ENCODE measurements around the gene IFIT1B. TPM values are rescaled to one million over a fixed set of nuclear protein-coding genes. Genes with fewer than 3 reads are reported as not detected.

The IFIT1B gene
- total RNA-seq, 3 donors from 2014 or later, result not detected

GRCh38 chr10:89379103-89379502 is 1.2 kb downstream of the IFIT1B start:
- intact Hi-C loops (cut with DNase I, micrococcal nuclease), result no loop called here
- no peak overlapping the region for H3K4me3 ChIP-seq
- H3K36me3 ChIP-seq (ENCODE audit: low read depth), result no peaks in the 10 kb centered on the region
- peaks cover 11% of the 10 kb centered on the region for H3K4me1 ChIP-seq (ENCODE audit: low read depth)
- no peaks in the 10 kb centered on the region for H3K9me3 ChIP-seq
- TF ChIP-seq CTCF (IDR thresholded peaks at IDR 0.05), result no peak
- no peak for ATAC-seq
- no peak for DNase-seq

- no peak for DNase-seq
- no peak for ATAC-seq
- intact Hi-C loops (cut with DNase I, micrococcal nuclease), result no loop called here
- no peak for TF ChIP-seq CTCF (IDR thresholded peaks at IDR 0.05)
- H3K36me3 ChIP-seq (ENCODE audit: low read depth), result no peaks in the 10 kb centered on the region
- no peaks in the 10 kb centered on the region for H3K9me3 ChIP-seq
- no peak overlapping the region for H3K4me3 ChIP-seq
- peaks cover 4% of the 10 kb centered on the region for H3K4me1 ChIP-seq (ENCODE audit: low read depth)
Observed at GRCh38 chr10:89382757-89383156, 4.9 kb downstream of the IFIT1B start.

GRCh38 chr10:89384474-89385340 is 6.9 kb downstream of the IFIT1B start:
- Histone ChIP-seq H3K4me1 (ENCODE audit: low read depth) (peaks cover 4% of the 10 kb centered on the region), H3K4me3 (no peak overlapping the region), H3K9me3 (no peaks in the 10 kb centered on the region), H3K36me3 (ENCODE audit: low read depth) (no peaks in the 10 kb centered on the region)
- intact Hi-C loops (cut with DNase I, micrococcal nuclease), result no loop called here
- no peak for DNase-seq
- ATAC-seq, result peak; percentile 43
- TF ChIP-seq CTCF (IDR thresholded peaks at IDR 0.05), result no peak

GRCh38 chr10:89388806-89389205 is 10.9 kb downstream of the IFIT1B start:
- no peak for DNase-seq
- no peaks in the 10 kb centered on the region for H3K36me3 ChIP-seq (ENCODE audit: low read depth)
- H3K9me3 ChIP-seq, result no peaks in the 10 kb centered on the region
- peaks cover 19% of the 10 kb centered on the region for H3K4me1 ChIP-seq (ENCODE audit: low read depth)
- TF ChIP-seq CTCF (IDR thresholded peaks at IDR 0.05), result no peak
- intact Hi-C loops (cut with DNase I, micrococcal nuclease), result no loop called here
- no peak overlapping the region for H3K4me3 ChIP-seq
- no peak for ATAC-seq

GRCh38 chr10:89389254-89389653 is 11.4 kb downstream of the IFIT1B start:
- Histone ChIP-seq H3K9me3 (no peaks in the 10 kb centered on the region), H3K4me1 (ENCODE audit: low read depth) (peaks cover 23% of the 10 kb centered on the region), H3K36me3 (ENCODE audit: low read depth) (no peaks in the 10 kb centered on the region), H3K4me3 (no peak overlapping the region)
- DNase-seq (no peak), ATAC-seq (no peak)
- intact Hi-C loops (cut with DNase I, micrococcal nuclease), result no loop called here
- TF ChIP-seq CTCF (IDR thresholded peaks at IDR 0.05), result no peak

Data from mucosa of descending colon (tissue), 3 donors.